Prostate gland (tissue), 2 donors: ENCODE results near the gene FHIT. TPM values are rescaled to one million over a fixed set of nuclear protein-coding genes. Genes with fewer than 3 reads are reported as not detected.

Experiments
- DNase-seq: peaks from one replicate; pipeline ENCODE4 v3.0.0-alpha.2; 2019; ENCODE audit warnings: low spot score
- H3K27ac ChIP-seq, 2 donors: fragments of 200-600 bp; sonication (generic); 2 replicates each; pipeline ENCODE4 v1.5.1; 2017 to 2019
- H3K27me3 ChIP-seq: fragments of 200-600 bp; sonication (generic); replicated peaks from 2 replicates; pipeline ENCODE4 v1.5.1; 2019; ENCODE audit not compliant: insufficient read depth
- H3K36me3 ChIP-seq, 2 donors: fragments of 200-600 bp; sonication (generic); 1 replicate in 1 of 2; 2 replicates in 1 of 2; pipeline versions ENCODE4 v1.5.1 to v1.8.1; 2017 to 2019
- H3K4me1 ChIP-seq: fragments of 200-600 bp; sonication (generic); replicated peaks from 2 replicates; pipeline ENCODE4 v1.5.1; 2019
- H3K4me3 ChIP-seq, 2 donors: fragments of 200-600 bp; sonication (generic); 2 replicates each; pipeline ENCODE4 v1.5.1; 2017 to 2019
- H3K9me3 ChIP-seq: fragments of 200-600 bp; sonication (generic); 2 replicates; pipeline ENCODE4 v1.5.1; 2017
- POLR2A ChIP-seq: fragments of 450-650 bp; IDR thresholded peaks from one replicate; pipeline ENCODE4 v1.6.1; 2016; ENCODE audit warnings: antibody characterized with exemption, mild to moderate bottlenecking
- POLR2AphosphoS5 ChIP-seq: sonication (generic); formaldehyde crosslinking; IDR thresholded peaks from one replicate; pipeline ENCODE4 v1.6.1; 2017; ENCODE audit warnings: antibody characterized with exemption
- WGBS: methylation state at CpG from one replicate; pipeline ENCODE4 v1.1.5; 2018; 5-methylcytosine and 5-hydroxymethylcytosine counted together
- intact Hi-C: fragments of 100-400 bp; cut with DNase I; formaldehyde crosslinking; loops from one replicate; pipeline ENCODE4 v1.14.2; 2022
- total RNA-seq, 2 donors: library from RNA; depleted of rRNA; stranded (reverse); fragments of >200 nt; gene quantifications; one replicate each; pipeline ENCODE4 v1.1.0, GENCODE V29; 2016
- TF ChIP-seq, protein P1 (sequence below), 4 experiments: fragments of 200-600 bp in 2 of 4; fragments of 450-650 bp in 2 of 4; sonication (generic) in 2 of 4; IDR thresholded peaks; 1 replicate in 3 of 4; 2 replicates in 1 of 4; pipeline ENCODE4 v1.5.1; 2016 to 2019; ENCODE audit warnings: antibody characterized with exemption in 4 of 4, mild to moderate bottlenecking in 2 of 4, moderate library complexity in 2 of 4

Gene FHIT
- total RNA-seq, 2 donors from 2014 or later: 6.4 to 10.4 TPM

DNA sequence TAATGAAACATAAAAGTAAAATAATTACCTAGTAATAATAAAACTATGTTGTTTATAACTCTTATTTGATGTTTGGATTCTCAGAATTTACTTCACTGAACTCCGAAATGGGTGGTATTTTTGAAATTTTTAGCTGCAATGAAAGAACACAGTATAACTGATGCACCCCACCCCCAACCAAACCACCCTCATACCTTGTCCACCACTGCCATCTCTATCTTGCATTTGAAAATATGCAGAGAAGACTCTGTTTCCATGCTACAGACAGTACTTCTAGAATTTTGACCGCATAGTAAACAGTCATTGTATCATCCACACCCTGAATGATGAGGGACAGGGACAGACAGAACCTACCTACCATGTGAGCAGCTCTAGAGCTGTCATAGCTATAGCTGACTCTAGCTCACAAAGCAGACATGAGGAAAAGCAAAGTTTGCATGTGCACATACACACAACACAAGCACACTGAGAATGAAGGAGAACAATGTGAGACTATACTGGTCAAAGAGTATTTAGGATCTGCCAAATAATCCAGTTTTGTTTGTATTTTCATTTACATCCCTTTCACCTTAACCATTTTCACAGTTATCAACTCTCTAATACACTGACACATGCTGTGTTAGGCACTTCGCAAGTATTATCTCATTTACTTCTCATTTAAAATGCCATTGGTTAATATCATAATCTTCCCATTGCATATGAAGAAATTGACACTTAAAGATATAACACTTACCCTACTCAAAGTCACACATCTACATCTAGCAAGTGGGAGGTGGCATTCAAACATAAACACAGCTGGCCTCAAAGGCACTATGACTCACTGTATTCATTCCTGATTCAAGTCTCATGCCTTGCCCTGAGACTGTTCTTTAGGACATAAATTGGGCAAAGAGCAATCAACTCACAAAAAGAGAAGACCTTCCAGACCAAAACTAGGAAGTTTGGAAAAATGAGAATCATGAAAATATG, 1186.8 kb downstream of the FHIT start:
- Histone ChIP-seq H3K4me3 (no peak overlapping the region), H3K27ac (no peak overlapping the region), H3K36me3 (no peaks in the 10 kb centered on the region), H3K27me3 (no peaks in the 10 kb centered on the region), H3K9me3 (no peaks in the 10 kb centered on the region), H3K4me1 (no peaks in the 10 kb centered on the region)
- 99% methylated on average over 3 of the region's 3 CpGs for WGBS
- DNase-seq: no peak
- TF ChIP-seq, protein P1, sequence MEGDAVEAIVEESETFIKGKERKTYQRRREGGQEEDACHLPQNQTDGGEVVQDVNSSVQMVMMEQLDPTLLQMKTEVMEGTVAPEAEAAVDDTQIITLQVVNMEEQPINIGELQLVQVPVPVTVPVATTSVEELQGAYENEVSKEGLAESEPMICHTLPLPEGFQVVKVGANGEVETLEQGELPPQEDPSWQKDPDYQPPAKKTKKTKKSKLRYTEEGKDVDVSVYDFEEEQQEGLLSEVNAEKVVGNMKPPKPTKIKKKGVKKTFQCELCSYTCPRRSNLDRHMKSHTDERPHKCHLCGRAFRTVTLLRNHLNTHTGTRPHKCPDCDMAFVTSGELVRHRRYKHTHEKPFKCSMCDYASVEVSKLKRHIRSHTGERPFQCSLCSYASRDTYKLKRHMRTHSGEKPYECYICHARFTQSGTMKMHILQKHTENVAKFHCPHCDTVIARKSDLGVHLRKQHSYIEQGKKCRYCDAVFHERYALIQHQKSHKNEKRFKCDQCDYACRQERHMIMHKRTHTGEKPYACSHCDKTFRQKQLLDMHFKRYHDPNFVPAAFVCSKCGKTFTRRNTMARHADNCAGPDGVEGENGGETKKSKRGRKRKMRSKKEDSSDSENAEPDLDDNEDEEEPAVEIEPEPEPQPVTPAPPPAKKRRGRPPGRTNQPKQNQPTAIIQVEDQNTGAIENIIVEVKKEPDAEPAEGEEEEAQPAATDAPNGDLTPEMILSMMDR (IDR thresholded peaks at IDR 0.05): no peak
- TF ChIP-seq POLR2A (no peak), POLR2AphosphoS5 (no peak)
- intact Hi-C loops: no loop called here

DNA sequence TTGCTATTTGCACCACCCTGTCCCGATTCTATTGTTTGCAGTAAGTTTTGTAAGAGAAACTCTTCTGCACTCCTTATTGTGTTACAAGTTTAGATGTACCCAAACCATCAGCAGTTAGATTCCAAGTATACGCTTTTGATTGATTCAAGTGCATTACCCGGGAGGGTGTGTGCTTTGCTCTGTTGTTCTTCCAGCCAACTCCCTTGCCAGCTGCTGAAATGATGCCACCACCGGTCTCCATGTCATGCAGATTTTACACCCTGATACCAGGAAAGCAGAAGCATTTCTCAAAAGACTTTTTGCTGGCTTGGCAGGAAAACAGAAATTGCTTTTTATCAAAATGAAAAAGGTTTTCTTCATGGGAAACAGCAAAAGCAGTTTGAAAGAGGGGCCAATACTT, 1194.8 kb downstream of the FHIT start:
- Histone ChIP-seq H3K36me3 (no peaks in the 10 kb centered on the region), H3K27ac (no peak overlapping the region), H3K27me3 (no peaks in the 10 kb centered on the region), H3K4me3 (no peak overlapping the region), H3K4me1 (no peaks in the 10 kb centered on the region), H3K9me3 (no peaks in the 10 kb centered on the region)
- WGBS: 26% methylated on average over 4 of the region's 4 CpGs
- TF ChIP-seq POLR2AphosphoS5: no peak
- TF ChIP-seq, protein P1 (IDR thresholded peaks at IDR 0.05): no peak
- no peak for TF ChIP-seq POLR2A
- no peak for DNase-seq
- intact Hi-C loops: no loop called here

DNA sequence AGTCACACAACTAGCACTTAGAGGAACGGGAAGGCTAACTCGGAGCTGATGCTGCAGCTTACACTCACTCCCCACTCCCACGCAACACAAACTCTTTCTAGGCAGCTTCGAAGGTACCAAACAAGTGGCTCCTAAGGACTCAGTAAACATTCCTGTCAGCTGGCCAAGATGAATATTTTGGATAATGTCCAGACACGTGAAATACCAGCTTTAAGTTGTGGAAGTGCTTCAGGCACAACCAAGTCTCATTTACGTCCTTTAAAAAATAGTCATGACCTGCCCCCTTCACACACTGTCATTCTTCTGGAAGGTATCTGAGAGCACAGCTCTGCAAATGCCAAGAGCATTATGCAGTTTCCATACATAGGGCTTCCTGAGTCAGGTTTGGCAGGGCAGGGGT, 1195.5 kb downstream of the FHIT start:
- no peaks in the 10 kb centered on the region for H3K9me3 ChIP-seq
- no peak overlapping the region for H3K4me3 ChIP-seq
- H3K36me3 ChIP-seq: no peaks in the 10 kb centered on the region
- H3K4me1 ChIP-seq: no peaks in the 10 kb centered on the region
- TF ChIP-seq POLR2A (no peak), POLR2AphosphoS5 (no peak)
- TF ChIP-seq, protein P1 (IDR thresholded peaks at IDR 0.05): no peak
- DNase-seq: no peak
- no peak overlapping the region for H3K27ac ChIP-seq
- WGBS: 59% methylated on average over 6 of the region's 6 CpGs
- intact Hi-C loops: no loop called here
- no peaks in the 10 kb centered on the region for H3K27me3 ChIP-seq

DNA sequence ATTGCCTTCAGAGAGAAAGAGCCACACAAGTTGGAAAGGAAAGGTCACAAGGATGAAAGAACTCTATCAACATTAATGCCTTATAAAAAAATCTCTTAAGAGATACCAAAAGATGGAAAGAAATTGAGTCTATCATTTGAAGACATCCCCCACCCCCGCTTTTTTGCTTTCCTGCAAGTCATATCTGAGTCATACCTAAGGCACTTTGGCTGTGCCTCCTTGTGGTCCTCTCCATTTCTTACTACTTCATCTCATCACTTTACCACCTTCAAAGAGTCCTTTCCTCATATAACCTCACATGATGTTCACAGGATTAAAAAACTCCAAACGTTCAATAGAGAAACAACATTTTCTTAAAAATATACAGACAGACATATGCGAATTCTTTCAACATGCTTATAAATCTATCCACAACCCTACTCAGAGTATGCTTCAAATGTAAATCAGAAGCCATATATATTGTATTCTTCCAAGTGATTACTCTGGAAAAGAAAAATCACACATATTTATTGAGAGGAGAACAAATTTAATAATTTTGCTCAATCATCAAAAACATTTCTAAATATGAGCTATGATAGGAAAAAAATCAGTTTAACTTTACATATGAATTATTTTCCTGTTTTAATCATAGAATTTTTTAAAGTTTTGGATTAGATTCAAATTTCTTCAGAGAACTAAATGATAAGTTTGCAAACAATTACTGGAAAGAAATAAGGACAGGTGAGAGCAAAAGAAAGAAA, 1197.6 kb downstream of the FHIT start:
- intact Hi-C loops: no loop called here
- TF ChIP-seq POLR2AphosphoS5 (no peak), POLR2A (no peak)
- TF ChIP-seq, protein P1 (IDR thresholded peaks at IDR 0.05): no peak
- no peak for DNase-seq
- H3K27me3 ChIP-seq: no peaks in the 10 kb centered on the region
- H3K4me3 ChIP-seq: no peak overlapping the region
- H3K27ac ChIP-seq: no peak overlapping the region
- no peaks in the 10 kb centered on the region for H3K4me1 ChIP-seq
- WGBS: 91% methylated on average over 3 of the region's 3 CpGs
- H3K9me3 ChIP-seq: no peaks in the 10 kb centered on the region
- no peaks in the 10 kb centered on the region for H3K36me3 ChIP-seq
